MM.1S (cell line): ENCODE results near the gene ZBTB12.

Experiments used
- DNase-seq: peaks from one replicate; pipeline ENCODE4 v3.0.0-alpha.2; 2015
- H2AFZ ChIP-seq: fragments of 300-600 bp; sonication (generic); 2 replicates; pipeline ENCODE4 v1.6.0; 2016; ENCODE audit warnings: antibody characterized with exemption, low read length
- H3F3A ChIP-seq: fragments of 300-600 bp; sonication (generic); 2 replicates; pipeline ENCODE4 v1.6.1; 2016; ENCODE audit warnings: mild to moderate bottlenecking, antibody characterized with exemption, low read length, moderate library complexity, mixed read lengths; ENCODE audit not compliant: insufficient read depth
- H3K27ac ChIP-seq: fragments of 300-600 bp; sonication (generic); 2 replicates; pipeline ENCODE4 v1.5.1; 2016; ENCODE audit warnings: mild to moderate bottlenecking, low read length
- H3K27me3 ChIP-seq: fragments of 300-600 bp; sonication (generic); replicated peaks from 2 replicates; pipeline ENCODE4 v1.6.0; 2016; ENCODE audit warnings: low read length; ENCODE audit not compliant: insufficient read depth
- H3K36me3 ChIP-seq: fragments of 300-600 bp; sonication (generic); replicated peaks from 2 replicates; pipeline ENCODE4 v1.6.1; 2016; ENCODE audit warnings: mild to moderate bottlenecking, low read length, mixed read lengths; ENCODE audit not compliant: insufficient read depth
- H3K4me1 ChIP-seq: fragments of 300-600 bp; sonication (generic); 2 replicates; pipeline ENCODE4 v1.6.1; 2016; ENCODE audit warnings: low read length, mixed read lengths
- H3K4me2 ChIP-seq: fragments of 300-600 bp; sonication (generic); 2 replicates; pipeline ENCODE4 v1.6.0; 2016; ENCODE audit warnings: low read depth, low read length
- H3K4me3 ChIP-seq: fragments of 300-600 bp; sonication (generic); 2 replicates; pipeline ENCODE4 v1.5.1; 2016; ENCODE audit warnings: low read length, mixed read lengths
- H3K79me2 ChIP-seq: fragments of 300-600 bp; sonication (generic); 2 replicates; pipeline ENCODE4 v1.6.1; 2016; ENCODE audit warnings: mixed run types, low read length, mixed read lengths
- H3K9ac ChIP-seq: fragments of 300-600 bp; sonication (generic); 2 replicates; pipeline ENCODE4 v1.6.1; 2016; ENCODE audit warnings: low read length, mixed read lengths
- H3K9me2 ChIP-seq: fragments of 300-600 bp; sonication (generic); replicated peaks from 2 replicates; pipeline ENCODE4 v1.6.1; 2016; ENCODE audit warnings: mild to moderate bottlenecking, low read length, mixed read lengths; ENCODE audit not compliant: insufficient read depth
- H3K9me3 ChIP-seq: fragments of 300-600 bp; sonication (generic); replicated peaks from 2 replicates; pipeline ENCODE4 v1.6.1; 2016; ENCODE audit warnings: mild to moderate bottlenecking, low read length, mixed read lengths; ENCODE audit not compliant: insufficient read depth
- H4K20me1 ChIP-seq: fragments of 300-600 bp; sonication (generic); 2 replicates; pipeline ENCODE4 v1.6.1; 2016; ENCODE audit warnings: mild to moderate bottlenecking, low read length, moderate library complexity, mixed read lengths; ENCODE audit not compliant: insufficient read depth
- CTCF ChIP-seq: fragments of 300-600 bp; sonication (generic); IDR thresholded peaks from 2 replicates; pipeline ENCODE4 v1.5.1; 2016; ENCODE audit warnings: antibody characterized with exemption, low read length, mixed read lengths
- EZH2 ChIP-seq: fragments of 300-600 bp; sonication (generic); optimal IDR thresholded peaks from 2 replicates; pipeline ENCODE3; 2017; ENCODE audit warnings: low read depth, mild to moderate bottlenecking, antibody characterized with exemption, low read length, mixed read lengths
- EZH2phosphoT487 ChIP-seq: fragments of 300-600 bp; sonication (generic); IDR thresholded peaks from 2 replicates; pipeline ENCODE4 v1.6.1; 2018; ENCODE audit warnings: antibody characterized with exemption, low read length

Gene ZBTB12

GRCh38 chr6:31876357-31876756 is 25.5 kb downstream of the ZBTB12 start:
- H3K27ac ChIP-seq = no peak overlapping the region
- no peak overlapping the region for H3K4me2 ChIP-seq
- TF ChIP-seq EZH2 (no peak), CTCF (no peak), EZH2phosphoT487 (no peak)
- H3K9me3 ChIP-seq = no peaks in the 10 kb centered on the region
- H3K9ac ChIP-seq = no peak overlapping the region
- no peaks in the 10 kb centered on the region for H3K9me2 ChIP-seq
- no peak overlapping the region for H2AFZ ChIP-seq
- H3K27me3 ChIP-seq = no peaks in the 10 kb centered on the region; the same call in 1 of the 2 replicates
- no peaks in the 10 kb centered on the region for H3K79me2 ChIP-seq
- no peaks in the 10 kb centered on the region for H3F3A ChIP-seq
- H4K20me1 ChIP-seq = no peaks in the 10 kb centered on the region
- H3K4me3 ChIP-seq = no peak overlapping the region
- no peaks in the 10 kb centered on the region for H3K4me1 ChIP-seq
- DNase-seq = no peak
- H3K36me3 ChIP-seq = no peaks in the 10 kb centered on the region

- Histone ChIP-seq H3K27ac (no peak overlapping the region), H3K9ac (no peak overlapping the region), H3K79me2 (no peaks in the 10 kb centered on the region), H3K36me3 (no peaks in the 10 kb centered on the region), H3K4me1 (no peaks in the 10 kb centered on the region), H3K27me3 (peaks cover 4% of the 10 kb centered on the region; the same call in 1 of the 2 replicates), H3K9me3 (no peaks in the 10 kb centered on the region), H3K4me2 (no peak overlapping the region), H2AFZ (no peak overlapping the region), H3F3A (no peaks in the 10 kb centered on the region), H4K20me1 (no peaks in the 10 kb centered on the region), H3K9me2 (no peaks in the 10 kb centered on the region), H3K4me3 (no peak overlapping the region)
- TF ChIP-seq EZH2phosphoT487 (no peak), EZH2 (no peak), CTCF (no peak)
- DNase-seq = no peak
Observed at GRCh38 chr6:31875877-31876276, 26.0 kb downstream of the ZBTB12 start.

GRCh38 chr6:31874836-31875572 is 26.9 kb downstream of the ZBTB12 start:
- Histone ChIP-seq H4K20me1 (no peaks in the 10 kb centered on the region), H3K79me2 (no peaks in the 10 kb centered on the region), H3K36me3 (no peaks in the 10 kb centered on the region), H3F3A (no peaks in the 10 kb centered on the region), H3K9me2 (no peaks in the 10 kb centered on the region), H3K27ac (no peak overlapping the region), H3K4me3 (no peak overlapping the region), H3K9ac (no peak overlapping the region), H2AFZ (no peak overlapping the region), H3K4me2 (no peak overlapping the region), H3K27me3 (peaks cover 5% of the 10 kb centered on the region), H3K9me3 (no peaks in the 10 kb centered on the region), H3K4me1 (no peaks in the 10 kb centered on the region)
- TF ChIP-seq CTCF (no peak), EZH2phosphoT487 (no peak), EZH2 (no peak)
- no peak for DNase-seq
